Left kidney (tissue), 2 donors: ENCODE results near the gene ANAPC2. TPM values are rescaled to one million over a fixed set of nuclear protein-coding genes. Genes with fewer than 3 reads are reported as not detected.

ENCODE experiments used
- DNase-seq: peaks from one replicate; pipeline ENCODE4 v3.0.0-alpha.2; 2013
- polyA plus RNA-seq: library from polyadenylated mRNA; unstranded; fragments of 120-200 nt; gene quantifications from one replicate; pipeline ENCODE4 v1.2.1, GENCODE V29; 2013; ENCODE audit not compliant: insufficient read length

The ANAPC2 gene
- polyA plus RNA-seq, 1 donor = 42.9 TPM

GRCh38 chr9:137216188-137216965 lies 28.0 kb upstream of the ANAPC2 start:
- no peak for DNase-seq

- DNase-seq = no peak
Observed at GRCh38 chr9:137215196-137215986, 27.0 kb upstream of the ANAPC2 start.

GRCh38 chr9:137214620-137215019 lies 26.3 kb upstream of the ANAPC2 start:
- no peak for DNase-seq

- DNase-seq = no peak
Observed at GRCh38 chr9:137213160-137214060, 25.1 kb upstream of the ANAPC2 start.

- no peak for DNase-seq
Observed at GRCh38 chr9:137212520-137212919, 24.2 kb upstream of the ANAPC2 start.

- DNase-seq = no peak
Observed at GRCh38 chr9:137211532-137211931, 23.2 kb upstream of the ANAPC2 start.

GRCh38 chr9:137206602-137207001 lies 18.2 kb upstream of the ANAPC2 start:
- DNase-seq = no peak

GRCh38 chr9:137205126-137206069 lies 17.0 kb upstream of the ANAPC2 start, which contains the start of the genes NDOR1 and TMEM203:
Gene NDOR1 (plus strand): TSS chr9:137205700. CDS start chr9:137205778, 78 bp downstream.
Gene TMEM203 (minus strand): TSS chr9:137205648. CDS start chr9:137205414, 234 bp downstream.
- DNase-seq = peak; percentile 88

GRCh38 chr9:137204731-137205125 lies 16.4 kb upstream of the ANAPC2 start:
- no peak for DNase-seq

- DNase-seq = no peak
Observed at GRCh38 chr9:137202966-137203365, 14.6 kb upstream of the ANAPC2 start.

- no peak for DNase-seq
Observed at GRCh38 chr9:137201205-137201868, 13.0 kb upstream of the ANAPC2 start.

GRCh38 chr9:137200311-137201204 lies 12.2 kb upstream of the ANAPC2 start, which contains the start of gene TPRN:
Gene TPRN (minus strand): TSS chr9:137200741. CDS start chr9:137200711, 30 bp downstream.
- DNase-seq = peak; percentile 99

- no peak for DNase-seq
Observed at GRCh38 chr9:137199411-137200121, 11.2 kb upstream of the ANAPC2 start.

GRCh38 chr9:137198902-137199283 lies 10.5 kb upstream of the ANAPC2 start:
- no peak for DNase-seq

- DNase-seq = no peak
Observed at GRCh38 chr9:137198051-137198901, 9.9 kb upstream of the ANAPC2 start.

GRCh38 chr9:137195525-137196220 lies 7.3 kb upstream of the ANAPC2 start:
- DNase-seq = no peak

GRCh38 chr9:137194909-137195308 lies 6.5 kb upstream of the ANAPC2 start:
- no peak for DNase-seq
